Spleen (tissue), 7 donors: ENCODE data around the gene VGLL4.

Source experiments
- CTCF ChIP-seq, 11 experiments: fragments of 200-600 bp in 7 of 11; fragments of 450-650 bp in 4 of 11; sonication (generic) in 4 of 11; IDR thresholded peaks in 8 of 11; conservative IDR thresholded peaks in 3 of 11; 1 replicate in 7 of 11; 2 replicates in 4 of 11; pipeline versions ENCODE4 v1.4.0 to v1.8.0; 2016 to 2021; ENCODE audit warnings: antibody characterized with exemption in 11 of 11, inconsistent platforms in 4 of 11, mild to moderate bottlenecking in 1 of 11
- POLR2A ChIP-seq, 3 donors: fragments of 450-650 bp; IDR thresholded peaks; one replicate each; pipeline ENCODE4 v1.5.1; 2017; ENCODE audit warnings: antibody characterized with exemption in 3 of 3, mild to moderate bottlenecking in 1 of 3
- donor health status: DM: no; HTN: no; CAD: no; lungs with moderate emphysema.
- donor health status: DM: no; HTN: no; CAD: no.
- donor health status: DM: no; HTN: no; CAD: no.

- no peak for TF ChIP-seq POLR2A (IDR thresholded peaks at IDR 0.05)
- TF ChIP-seq CTCF (IDR thresholded peaks at IDR 0.05 in 8 of 11, conservative IDR thresholded peaks at IDR 0.05 in 3 of 11) = no peak
These were observed 104.0 kb downstream of the VGLL4 start for GRCh38 chr3:11539677-11540076.
